ENCODE results near the gene RAB30.

The RAB30 gene

DNA sequence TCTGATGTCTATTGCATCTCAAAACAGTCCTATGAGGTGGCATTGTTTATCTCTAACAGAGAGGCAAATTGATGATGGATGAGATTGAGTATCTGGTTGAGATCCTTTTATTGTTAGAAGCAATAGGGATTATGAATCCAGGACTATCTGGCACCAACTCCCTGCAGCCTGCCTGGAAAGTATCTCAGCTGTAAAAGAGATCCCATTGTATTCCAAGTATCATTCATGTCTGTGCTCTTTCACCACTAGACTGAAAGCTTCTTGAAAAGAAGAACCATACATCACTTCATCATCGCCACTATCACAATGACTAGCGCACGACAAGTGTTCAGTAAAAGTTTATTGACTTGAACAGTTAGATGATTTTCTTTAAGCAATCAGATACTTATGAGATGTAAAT is 43.3 kb upstream of the RAB30 start:
- no peaks in the 10 kb centered on the region for H3K79me2 ChIP-seq (ENCODE audit: low read length)
- DNase-seq, result no peak
- no peaks in the 10 kb centered on the region for H4K20me1 ChIP-seq (ENCODE audit: insufficient read depth, low read length)
- no peaks in the 10 kb centered on the region for H3K9me2 ChIP-seq (replicated peaks; ENCODE audit: insufficient read depth, low read length)
- H3K27me3 ChIP-seq (replicated peaks; ENCODE audit: insufficient read depth, low read length), result no peaks in the 10 kb centered on the region
- TF ChIP-seq, protein P1, sequence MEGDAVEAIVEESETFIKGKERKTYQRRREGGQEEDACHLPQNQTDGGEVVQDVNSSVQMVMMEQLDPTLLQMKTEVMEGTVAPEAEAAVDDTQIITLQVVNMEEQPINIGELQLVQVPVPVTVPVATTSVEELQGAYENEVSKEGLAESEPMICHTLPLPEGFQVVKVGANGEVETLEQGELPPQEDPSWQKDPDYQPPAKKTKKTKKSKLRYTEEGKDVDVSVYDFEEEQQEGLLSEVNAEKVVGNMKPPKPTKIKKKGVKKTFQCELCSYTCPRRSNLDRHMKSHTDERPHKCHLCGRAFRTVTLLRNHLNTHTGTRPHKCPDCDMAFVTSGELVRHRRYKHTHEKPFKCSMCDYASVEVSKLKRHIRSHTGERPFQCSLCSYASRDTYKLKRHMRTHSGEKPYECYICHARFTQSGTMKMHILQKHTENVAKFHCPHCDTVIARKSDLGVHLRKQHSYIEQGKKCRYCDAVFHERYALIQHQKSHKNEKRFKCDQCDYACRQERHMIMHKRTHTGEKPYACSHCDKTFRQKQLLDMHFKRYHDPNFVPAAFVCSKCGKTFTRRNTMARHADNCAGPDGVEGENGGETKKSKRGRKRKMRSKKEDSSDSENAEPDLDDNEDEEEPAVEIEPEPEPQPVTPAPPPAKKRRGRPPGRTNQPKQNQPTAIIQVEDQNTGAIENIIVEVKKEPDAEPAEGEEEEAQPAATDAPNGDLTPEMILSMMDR (IDR thresholded peaks at IDR 0.05; ENCODE audit: low read length), result no peak
- TF ChIP-seq EZH2phosphoT487 (IDR thresholded peaks at IDR 0.05; ENCODE audit: low read length), result no peak
- TF ChIP-seq EZH2 (optimal IDR thresholded peaks at IDR 0.05; ENCODE audit: low read depth, low read length), result no peak
- no peak overlapping the region for H3K27ac ChIP-seq (ENCODE audit: low read length)
- H3K9ac ChIP-seq (ENCODE audit: low read length), result no peak overlapping the region
- H3K9me3 ChIP-seq (replicated peaks; ENCODE audit: insufficient read depth, low read length), result no peaks in the 10 kb centered on the region
- peaks cover 33% of the 10 kb centered on the region for H3K4me1 ChIP-seq (ENCODE audit: low read length)
- H3K4me2 ChIP-seq (ENCODE audit: low read depth, low read length), result no peak overlapping the region
- no peak overlapping the region for H3K4me3 ChIP-seq (ENCODE audit: low read length)
- H2AFZ ChIP-seq (ENCODE audit: low read length), result no peak overlapping the region
- H3K36me3 ChIP-seq (replicated peaks; ENCODE audit: insufficient read depth, low read length), result no peaks in the 10 kb centered on the region
- peaks cover 22% of the 10 kb centered on the region for H3F3A ChIP-seq (ENCODE audit: insufficient read depth, low read length)

DNA sequence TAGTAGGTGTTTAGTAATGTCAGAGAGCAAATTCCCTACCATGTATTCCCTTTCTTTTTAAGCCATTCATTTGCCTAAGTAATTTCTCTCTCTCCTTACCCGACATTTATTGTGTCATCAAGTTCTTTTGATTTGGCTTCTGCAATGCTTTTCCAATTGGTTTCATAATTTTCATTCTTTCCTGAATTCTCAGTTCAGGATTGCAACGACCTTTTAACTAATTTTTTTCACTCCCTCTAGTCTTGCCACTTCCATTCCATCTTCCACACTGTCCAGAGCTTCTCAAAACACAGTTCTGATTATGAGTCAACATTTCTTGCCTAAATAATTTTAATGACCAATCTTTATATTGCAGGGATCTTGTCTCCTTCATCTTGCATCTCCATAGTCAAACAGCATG is 41.2 kb upstream of the RAB30 start:
- Histone ChIP-seq H3K79me2 (ENCODE audit: low read length) (no peaks in the 10 kb centered on the region), H2AFZ (ENCODE audit: low read length) (no peak overlapping the region), H3K36me3 (replicated peaks; ENCODE audit: insufficient read depth, low read length) (no peaks in the 10 kb centered on the region), H3K27me3 (replicated peaks; ENCODE audit: insufficient read depth, low read length) (no peaks in the 10 kb centered on the region), H3F3A (ENCODE audit: insufficient read depth, low read length) (peaks cover 11% of the 10 kb centered on the region), H3K4me3 (ENCODE audit: low read length) (no peak overlapping the region), H3K9ac (ENCODE audit: low read length) (no peak overlapping the region), H3K4me2 (ENCODE audit: low read depth, low read length) (no peak overlapping the region), H3K9me3 (replicated peaks; ENCODE audit: insufficient read depth, low read length) (no peaks in the 10 kb centered on the region), H3K9me2 (replicated peaks; ENCODE audit: insufficient read depth, low read length) (no peaks in the 10 kb centered on the region), H3K27ac (ENCODE audit: low read length) (no peak overlapping the region), H4K20me1 (ENCODE audit: insufficient read depth, low read length) (no peaks in the 10 kb centered on the region), H3K4me1 (ENCODE audit: low read length) (peaks cover 21% of the 10 kb centered on the region)
- TF ChIP-seq EZH2 (optimal IDR thresholded peaks at IDR 0.05; ENCODE audit: low read depth, low read length), result no peak
- no peak for TF ChIP-seq EZH2phosphoT487 (IDR thresholded peaks at IDR 0.05; ENCODE audit: low read length)
- TF ChIP-seq, protein P1 (IDR thresholded peaks at IDR 0.05; ENCODE audit: low read length), result no peak
- DNase-seq, result no peak

DNA sequence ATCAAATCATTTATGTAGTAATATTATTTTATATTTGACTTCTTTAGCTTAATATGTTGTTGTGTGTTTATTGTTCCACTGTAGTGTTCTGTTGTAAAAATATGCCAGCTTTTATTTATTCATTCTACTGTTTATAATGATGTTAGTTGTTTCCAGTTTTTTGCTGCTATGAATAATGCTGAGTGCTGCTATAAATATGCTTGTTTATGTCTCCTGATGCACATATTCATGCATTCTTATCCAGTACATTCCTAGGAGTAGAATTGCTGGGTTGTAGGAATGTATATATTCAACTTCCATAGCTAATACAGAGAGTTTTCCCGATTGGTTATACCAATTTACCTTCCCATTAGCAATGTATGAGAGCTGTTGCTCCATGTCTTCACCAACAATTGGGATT is 33.5 kb upstream of the RAB30 start:
- DNase-seq, result no peak
- H3K36me3 ChIP-seq (replicated peaks; ENCODE audit: insufficient read depth, low read length), result no peaks in the 10 kb centered on the region
- no peak overlapping the region for H3K4me3 ChIP-seq (ENCODE audit: low read length)
- H3K79me2 ChIP-seq (ENCODE audit: low read length), result no peaks in the 10 kb centered on the region
- no peak overlapping the region for H2AFZ ChIP-seq (ENCODE audit: low read length)
- H4K20me1 ChIP-seq (ENCODE audit: insufficient read depth, low read length), result no peaks in the 10 kb centered on the region
- no peak overlapping the region for H3K4me2 ChIP-seq (ENCODE audit: low read depth, low read length)
- peaks cover 14% of the 10 kb centered on the region for H3F3A ChIP-seq (ENCODE audit: insufficient read depth, low read length)
- no peaks in the 10 kb centered on the region for H3K9me2 ChIP-seq (replicated peaks; ENCODE audit: insufficient read depth, low read length)
- H3K9me3 ChIP-seq (replicated peaks; ENCODE audit: insufficient read depth, low read length), result no peaks in the 10 kb centered on the region
- no peaks in the 10 kb centered on the region for H3K27me3 ChIP-seq (replicated peaks; ENCODE audit: insufficient read depth, low read length)
- H3K4me1 ChIP-seq (ENCODE audit: low read length), result peaks cover 22% of the 10 kb centered on the region
- H3K9ac ChIP-seq (ENCODE audit: low read length), result no peak overlapping the region
- H3K27ac ChIP-seq (ENCODE audit: low read length), result no peak overlapping the region
- TF ChIP-seq, protein P1 (IDR thresholded peaks at IDR 0.05; ENCODE audit: low read length), result no peak
- TF ChIP-seq EZH2phosphoT487 (IDR thresholded peaks at IDR 0.05; ENCODE audit: low read length) (no peak), EZH2 (optimal IDR thresholded peaks at IDR 0.05; ENCODE audit: low read depth, low read length) (no peak)

Measured in MM.1S (cell line).